Activated CD8-positive, alpha-beta memory T cell treated with anti-CD3 and anti-CD28 coated beads for 1 hour (primary cell): ENCODE data around the gene UBL4A.
A peak's percentile ranks its signal among the peaks of the same experiment; 100 is the strongest.

Experiments
- DNase-seq, 2 donors: peaks; one replicate each; pipeline ENCODE4 v3.0.0-alpha.2; 2020; ENCODE audit warnings: low read depth in 1 of 2; ENCODE audit errors: extremely low read depth in 1 of 2

Gene UBL4A

DNA sequence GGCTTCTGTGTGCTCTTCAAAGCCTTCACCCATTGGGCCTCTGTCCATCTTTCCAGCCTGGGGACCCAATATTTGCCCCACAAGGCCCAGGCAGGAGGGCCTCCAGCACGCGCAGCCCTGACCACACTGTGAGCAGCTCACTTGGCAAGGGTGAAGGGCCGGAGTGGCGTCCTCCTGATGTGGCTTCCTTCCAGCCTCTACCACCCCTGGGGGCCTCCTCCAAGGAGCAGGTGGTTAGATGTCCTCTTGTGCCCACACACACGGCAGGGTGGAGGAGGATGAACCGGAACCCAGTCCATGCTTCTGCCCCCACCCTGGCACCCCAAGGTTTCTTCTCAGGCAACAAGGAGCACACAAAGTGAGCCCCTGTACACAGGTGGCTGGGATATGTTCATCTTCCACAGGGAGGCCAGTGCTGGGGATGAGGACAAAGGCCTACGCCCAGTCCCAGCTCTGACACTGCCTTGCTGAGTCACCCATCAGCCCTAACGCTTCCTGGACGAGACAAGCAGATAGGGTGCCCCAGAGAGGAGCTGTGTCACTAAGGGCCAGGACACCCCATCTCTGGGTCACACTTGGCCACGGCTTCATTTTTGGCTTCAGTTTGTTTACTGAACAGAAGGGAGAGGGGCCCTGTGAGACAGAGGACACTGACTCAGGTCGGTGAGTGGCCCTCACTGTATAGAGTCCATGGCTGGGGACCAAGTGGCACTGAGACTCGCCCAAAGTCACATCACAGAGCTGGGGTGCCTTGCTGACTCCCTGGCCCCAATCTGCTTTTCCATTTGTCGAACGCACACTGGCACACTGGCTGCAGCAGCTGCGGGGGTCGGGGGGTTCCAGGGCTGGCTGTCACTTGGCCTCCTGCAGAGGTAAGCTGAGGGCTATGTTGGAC is 1.9 kb downstream of the UBL4A start:
- DNase-seq: no peak

DNA sequence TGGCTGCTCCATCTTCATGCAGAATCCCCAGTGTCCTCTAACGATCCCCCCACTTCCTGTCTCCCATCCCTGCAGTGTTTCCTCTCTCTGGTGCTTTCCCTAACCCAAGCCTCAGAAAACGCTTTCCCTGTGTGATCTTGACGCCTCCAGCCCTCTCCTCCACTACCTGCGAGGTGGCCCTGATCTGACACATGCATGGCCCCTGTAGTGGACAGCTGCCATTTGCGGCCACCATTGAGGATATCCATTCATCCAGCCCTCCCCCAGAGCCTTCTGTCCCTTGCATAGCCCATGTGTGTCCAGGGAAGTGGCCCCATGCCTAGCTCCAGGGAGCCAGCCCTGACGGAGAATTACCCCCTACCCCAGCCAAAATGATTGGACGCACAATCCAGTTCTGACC is 3.1 kb downstream of the UBL4A start:
- DNase-seq: no peak

DNA sequence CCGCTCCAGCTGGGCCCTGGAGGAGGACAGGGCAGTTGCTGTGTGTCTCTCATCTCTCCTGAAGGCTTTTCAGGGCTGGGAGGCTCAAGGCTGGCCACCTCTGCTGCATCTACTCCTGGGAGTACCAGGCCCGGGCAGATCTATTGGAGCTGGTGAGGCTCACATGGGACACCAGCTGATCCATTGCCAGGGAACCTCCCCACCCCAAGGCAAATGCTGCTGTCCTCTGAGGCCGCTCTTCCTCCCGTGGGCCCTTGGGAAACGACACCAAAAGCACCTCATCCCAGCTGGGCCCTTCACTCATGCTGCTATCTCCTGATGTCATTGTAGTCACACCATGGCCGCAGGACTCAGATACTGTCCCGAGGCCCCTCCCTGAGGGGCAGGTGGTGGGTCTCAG is 3.6 kb downstream of the UBL4A start:
- no peak for DNase-seq

DNA sequence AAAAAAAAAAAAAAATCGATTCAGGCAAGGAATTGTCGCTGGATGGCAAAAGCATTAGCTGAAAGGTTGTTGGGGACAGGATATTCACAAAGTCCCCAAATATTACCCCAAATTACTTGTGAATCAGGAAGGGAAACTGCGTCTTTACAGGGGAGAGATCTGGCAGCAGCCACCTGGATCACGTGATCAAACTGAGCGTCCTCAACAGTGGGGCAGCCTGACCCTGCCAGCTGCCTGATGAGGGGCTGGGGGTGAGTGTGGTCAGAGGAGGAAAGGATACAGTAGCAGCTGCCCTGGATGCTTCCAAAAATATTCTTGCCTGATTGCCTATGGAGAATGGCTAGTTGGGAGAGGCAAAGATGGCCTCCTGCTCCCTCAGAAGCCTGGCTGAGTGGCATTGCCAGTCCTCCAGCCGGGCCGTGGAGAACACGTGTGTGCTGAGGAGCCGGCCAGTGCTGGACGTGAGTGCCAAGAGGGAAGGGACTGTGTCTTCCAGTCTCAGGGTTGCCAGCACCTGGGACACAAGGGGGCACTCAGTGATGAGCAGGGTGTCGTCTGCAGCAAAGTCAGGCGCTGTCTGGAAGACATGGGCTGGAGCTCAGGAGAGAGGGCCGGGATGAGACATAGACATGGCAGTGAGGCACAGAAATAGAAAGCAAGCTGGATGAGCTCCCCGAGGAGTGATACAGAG is 4.4 kb downstream of the UBL4A start:
- DNase-seq: no peak

DNA sequence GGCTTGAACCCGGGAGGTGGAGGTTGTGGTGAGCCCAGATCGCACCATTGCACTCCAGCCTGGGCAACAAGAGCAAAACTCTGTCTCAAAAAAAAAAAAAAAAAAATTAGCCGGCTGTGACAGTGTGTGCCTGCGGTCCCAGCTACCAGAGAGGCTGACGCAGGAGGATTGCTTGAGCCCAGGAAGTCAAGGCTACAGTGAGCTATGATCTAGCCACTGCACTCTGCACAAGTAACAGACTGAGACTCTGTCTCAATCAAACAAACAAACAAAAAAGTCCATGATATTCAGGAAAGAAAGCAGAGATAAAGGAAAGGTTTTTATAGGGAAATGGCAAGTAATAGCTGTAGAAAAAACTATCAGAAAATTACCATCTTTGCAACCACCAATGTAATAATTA is 5.2 kb downstream of the UBL4A start:
- no peak for DNase-seq

DNA sequence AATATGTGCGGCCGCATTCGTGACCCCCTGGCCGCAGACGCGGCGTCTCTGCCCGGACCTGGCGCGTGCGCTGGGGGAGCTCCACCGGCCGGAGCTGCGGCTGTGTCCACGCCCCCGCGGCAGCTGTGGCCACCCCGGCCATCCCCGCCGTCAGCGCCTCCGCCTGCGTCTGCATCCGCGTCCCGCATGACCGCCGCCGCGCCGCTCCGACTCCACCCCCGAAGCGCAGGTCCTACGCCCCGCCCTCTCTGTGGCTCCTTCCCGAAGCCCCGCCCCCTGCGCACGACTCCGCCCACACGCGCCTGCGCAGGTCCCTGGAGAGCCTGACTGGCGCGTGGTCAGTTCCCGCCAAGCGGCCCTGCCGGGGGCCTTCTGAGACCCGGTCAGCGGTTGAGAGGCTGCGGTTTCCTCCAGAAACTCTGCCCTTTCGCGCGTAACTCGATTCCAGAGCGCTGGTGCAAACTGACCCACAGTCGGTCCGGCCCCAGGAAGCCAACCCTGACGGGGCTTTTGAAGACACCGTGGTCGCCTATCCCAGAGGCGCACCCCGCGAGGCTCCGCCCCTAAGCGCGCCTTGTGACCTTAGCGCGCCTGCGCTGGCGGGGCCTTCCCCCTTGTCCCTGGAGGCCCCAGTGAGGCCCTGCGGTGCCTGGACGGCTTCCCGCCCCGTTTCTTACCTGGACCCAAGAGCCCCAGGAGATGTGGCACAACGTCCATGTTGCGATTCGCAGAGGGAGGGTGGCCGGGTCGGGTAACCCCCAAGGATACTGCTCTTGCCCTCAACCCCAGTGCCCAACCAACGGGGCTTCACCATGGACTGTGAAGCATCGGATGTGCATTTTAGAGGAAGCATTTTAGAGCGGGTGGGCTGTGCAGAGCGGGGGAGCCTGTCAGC is 7.4 kb downstream of the UBL4A start, which contains the start of gene LAGE3:
Gene LAGE3 (minus strand): TSS at position 554 of the 895 bp plus-strand sequence. CDS start 366 bp downstream, at position 188.
- peak; percentile 83 to 90 for DNase-seq

DNA sequence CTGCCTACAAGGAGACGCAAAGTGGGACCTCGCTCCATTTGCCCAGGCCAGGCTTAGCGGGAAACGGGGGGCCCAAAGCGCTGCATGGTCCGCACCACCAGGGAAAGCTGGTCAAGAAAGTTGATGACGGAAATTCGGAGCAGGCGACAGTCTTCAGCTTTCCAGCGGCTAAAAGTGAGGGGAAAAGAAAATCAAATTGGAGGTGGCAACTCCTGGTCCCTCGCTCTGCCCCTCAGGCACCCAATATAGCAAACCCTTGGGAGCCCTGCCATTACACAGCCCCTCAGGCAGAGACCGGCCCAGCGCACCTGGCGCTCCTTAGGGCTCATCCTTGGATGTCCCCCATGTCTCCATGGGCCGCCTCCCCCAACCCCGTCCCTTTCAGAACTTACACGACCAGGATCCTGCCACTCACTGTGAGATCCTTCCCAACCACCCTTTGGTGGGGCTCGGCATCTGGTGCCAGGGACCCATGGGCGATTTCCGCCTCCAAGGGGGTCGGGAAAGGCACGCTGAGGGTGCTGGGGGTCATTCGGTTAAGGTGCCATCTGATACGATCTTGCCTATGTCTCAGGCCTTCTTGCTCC is 8.4 kb downstream of the UBL4A start:
- no peak for DNase-seq

DNA sequence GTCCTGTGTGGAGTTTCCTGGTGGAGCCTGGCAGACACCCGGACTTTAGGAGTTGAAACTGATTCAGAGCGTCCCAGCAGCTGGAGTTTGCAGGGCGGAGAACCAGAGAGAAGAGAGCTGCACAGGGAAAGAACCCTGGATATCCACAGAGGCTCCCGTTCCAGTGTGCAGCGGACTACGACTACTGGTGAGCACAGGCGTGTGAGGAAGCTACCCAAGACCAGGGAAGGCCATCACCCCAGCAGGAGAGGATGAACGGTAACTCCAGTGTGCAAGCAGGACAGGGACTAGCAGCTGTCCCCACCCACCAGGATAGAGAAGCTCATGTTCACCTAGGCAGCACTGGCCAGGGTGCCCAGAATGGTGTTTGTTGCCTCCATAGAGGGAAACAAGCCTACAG is 9.6 kb downstream of the UBL4A start:
- DNase-seq: no peak

DNA sequence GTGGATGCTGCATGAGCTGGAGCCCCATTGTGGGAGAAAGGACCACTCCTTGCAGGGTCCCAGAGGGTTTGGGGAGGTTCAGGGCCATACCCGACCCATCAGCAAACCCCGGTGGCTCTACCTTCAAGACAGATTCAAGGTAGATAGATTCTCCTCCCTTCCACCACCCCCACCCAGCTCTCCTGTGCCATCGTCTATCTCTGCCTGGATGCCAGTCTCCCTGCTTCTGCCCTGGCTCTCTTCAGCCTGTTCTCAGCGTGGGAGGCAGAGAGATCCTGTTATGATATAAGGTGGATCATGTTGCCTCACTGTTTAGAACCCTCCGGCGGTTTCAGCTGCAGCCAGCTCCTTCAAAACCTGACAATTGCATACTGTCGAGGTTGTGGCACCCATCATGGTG is 12.7 kb downstream of the UBL4A start:
- no peak for DNase-seq

DNA sequence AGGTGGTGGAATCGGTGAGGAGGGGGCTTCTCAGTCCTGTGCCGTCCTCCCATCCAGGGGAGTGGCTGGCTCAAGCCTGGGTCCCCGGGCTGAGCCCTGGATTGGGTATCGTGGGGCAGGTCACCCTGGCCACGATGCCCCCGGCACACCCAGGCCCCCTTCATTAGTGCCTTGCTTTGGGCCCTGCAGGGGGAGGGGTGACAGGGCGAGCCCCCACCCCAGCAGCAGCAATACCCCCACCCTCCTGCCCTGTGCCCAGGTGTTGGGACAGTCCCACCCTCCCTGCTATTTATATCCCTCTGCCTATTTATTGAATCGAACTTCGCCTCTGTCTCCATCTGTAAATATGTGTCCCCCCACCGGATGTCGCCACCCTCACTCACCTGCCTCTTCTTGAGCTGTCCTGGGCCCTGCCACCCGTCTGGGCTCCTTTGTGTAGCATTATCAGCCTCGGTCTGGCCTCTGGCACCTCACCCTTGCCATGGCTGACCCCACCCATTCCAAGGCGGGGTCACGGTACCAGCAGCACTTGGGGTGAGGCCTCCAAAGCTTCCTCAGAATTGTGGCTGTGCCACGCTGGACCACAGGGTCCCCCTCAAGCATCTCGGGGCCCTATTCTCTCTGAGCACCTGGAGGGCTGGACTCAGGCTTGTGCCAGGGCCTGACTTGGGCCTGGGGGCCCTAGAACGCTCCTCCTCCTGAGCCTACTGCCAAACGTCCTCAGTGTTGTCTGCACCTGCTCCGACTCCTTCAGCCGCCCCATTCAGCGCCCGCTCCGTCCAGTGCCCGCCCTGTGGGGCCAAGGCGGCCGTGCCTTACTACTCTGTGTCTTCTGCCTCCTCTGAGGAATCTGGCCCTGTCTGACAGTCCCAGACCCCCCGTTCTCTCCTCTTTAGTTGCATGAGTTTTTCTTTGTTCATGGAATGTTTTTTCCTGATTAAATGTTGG is 13.5 kb downstream of the UBL4A start:
- no peak for DNase-seq

DNA sequence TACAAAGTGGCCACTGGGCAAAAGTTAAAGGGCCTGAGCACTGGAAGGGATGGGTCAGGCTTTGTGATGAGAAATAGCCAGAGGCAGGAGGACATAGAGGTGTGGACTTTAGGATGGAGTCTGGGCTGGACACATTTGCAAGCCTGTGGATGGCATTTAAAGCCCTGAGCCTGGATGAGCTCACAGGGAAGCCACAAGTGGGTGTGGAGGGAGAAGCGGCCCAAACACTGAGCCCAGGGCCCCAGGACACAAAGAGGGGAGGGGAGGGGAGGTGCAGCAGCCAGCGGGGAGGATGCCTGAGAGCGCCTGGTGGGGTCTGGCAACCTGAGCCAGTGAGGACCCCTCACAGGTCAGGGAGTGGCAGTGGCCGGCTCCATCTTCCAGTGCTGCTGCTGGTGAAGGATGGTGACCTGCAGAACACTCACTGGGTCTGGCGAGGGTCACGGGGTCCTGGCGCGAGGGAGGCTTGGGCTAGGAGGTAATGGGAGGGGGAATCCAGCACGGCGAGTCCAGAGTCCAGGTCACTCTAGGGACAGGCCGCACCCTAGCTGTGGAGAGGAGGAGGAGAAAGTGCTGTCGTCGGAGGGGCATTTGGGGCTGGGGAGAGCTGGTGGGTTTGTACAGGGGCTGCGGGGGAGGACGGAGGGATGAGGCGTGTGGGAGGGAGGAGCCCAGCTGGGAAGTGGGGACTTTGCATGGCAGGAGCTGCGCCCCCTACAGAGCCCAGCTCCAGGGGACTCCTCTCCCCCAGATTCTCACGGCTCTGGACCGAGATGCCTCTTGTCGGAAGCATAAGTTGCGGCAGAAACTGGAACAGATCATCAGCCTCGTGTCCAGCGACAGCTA is 14.4 kb downstream of the UBL4A start:
- DNase-seq: no peak

DNA sequence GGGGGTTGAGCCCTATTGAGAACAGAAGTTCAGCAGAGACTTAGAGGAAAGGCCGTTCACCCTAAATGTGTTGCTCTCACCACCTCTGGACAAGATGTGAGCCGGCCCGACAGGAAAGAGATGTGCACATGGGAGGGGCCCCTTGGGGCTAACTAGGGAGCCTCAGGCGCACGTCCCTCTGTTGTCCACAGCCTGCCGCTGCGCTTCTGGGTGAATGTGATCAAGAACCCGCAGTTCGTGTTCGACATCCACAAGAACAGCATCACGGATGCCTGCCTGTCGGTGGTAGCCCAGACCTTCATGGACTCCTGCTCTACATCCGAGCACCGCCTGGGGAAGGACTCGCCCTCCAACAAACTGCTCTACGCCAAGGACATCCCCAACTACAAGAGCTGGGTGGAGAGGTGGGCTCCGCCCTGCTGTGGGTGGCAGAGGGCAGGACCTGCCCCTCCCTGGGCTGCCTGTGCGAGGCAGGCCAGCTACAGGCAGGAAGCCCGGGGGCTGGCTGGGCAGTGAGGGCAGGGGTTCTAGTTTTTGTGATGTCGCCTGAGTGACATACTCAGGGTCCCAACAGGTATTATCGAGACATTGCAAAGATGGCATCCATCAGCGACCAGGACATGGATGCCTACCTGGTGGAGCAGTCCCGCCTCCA is 15.4 kb downstream of the UBL4A start:
- no peak for DNase-seq

DNA sequence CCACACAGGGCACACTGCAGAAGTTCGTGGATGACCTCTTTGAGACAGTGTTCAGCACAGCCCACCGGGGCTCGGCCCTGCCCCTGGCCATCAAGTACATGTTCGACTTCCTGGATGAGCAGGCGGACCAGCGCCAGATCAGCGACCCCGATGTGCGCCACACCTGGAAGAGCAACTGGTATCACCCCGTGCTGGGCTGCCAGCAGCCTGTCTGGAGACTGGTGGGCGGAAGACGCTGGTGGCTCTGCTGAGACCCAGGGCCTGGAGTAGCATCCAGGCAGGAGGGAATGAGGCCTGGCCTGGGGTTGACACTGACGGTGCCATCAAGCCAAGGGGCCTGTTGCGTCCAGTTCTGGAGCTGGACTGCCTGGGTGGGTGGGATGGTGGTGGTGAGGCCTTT is 16.0 kb downstream of the UBL4A start:
- DNase-seq: no peak

DNA sequence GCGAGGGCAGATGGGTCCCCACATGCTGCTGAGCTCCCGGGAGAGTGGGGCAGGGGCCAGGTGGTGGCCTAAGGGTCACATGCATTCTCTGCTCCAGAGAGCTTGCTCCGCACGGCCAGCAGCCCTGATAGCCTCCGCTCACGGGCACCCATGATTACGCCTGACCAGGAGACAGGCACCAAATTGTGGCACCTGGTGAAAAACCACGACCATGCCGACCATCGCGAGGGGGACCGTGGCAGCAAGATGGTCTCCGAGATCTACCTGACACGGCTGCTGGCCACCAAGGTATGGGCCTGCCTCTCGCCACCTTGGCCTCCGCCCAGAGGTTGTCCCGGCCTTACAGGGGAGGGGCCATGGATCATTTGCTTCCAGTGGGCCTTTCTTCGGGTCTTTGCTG is 16.5 kb downstream of the UBL4A start:
- DNase-seq: no peak

DNA sequence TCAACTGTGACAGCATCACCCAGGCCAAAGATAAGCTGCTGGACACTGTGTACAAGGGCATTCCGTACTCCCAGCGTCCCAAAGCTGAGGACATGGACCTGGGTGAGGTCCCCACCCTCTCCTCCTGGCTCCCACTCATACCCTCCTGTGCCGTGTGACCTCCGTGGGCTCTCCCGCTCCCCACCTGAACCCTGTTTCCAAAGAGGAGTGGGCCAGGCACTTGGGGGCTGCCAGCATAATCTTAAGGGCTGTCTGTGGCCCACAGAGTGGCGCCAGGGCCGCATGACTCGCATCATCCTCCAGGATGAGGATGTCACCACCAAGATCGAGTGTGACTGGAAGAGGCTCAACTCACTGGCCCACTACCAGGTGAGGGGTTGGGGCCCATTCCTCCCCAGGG is 17.3 kb downstream of the UBL4A start:
- DNase-seq: no peak

DNA sequence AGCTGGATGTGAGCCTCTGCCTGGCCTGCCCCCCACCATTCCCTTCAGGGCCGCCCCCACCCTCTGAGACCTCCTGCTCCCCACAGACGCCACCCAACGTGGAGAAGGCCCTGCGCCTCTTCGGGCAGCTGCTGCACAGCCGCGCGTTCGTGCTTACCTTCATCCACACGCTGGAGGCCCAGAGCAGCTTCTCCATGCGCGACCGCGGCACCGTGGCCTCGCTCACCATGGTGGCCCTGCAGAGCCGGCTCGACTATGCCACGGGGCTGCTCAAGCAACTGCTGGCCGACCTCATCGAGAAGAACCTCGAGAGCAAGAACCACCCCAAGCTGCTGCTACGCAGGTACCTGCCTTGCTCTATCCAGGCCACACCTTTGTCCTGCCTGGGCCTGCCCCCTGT is 18.2 kb downstream of the UBL4A start:
- no peak for DNase-seq

DNA sequence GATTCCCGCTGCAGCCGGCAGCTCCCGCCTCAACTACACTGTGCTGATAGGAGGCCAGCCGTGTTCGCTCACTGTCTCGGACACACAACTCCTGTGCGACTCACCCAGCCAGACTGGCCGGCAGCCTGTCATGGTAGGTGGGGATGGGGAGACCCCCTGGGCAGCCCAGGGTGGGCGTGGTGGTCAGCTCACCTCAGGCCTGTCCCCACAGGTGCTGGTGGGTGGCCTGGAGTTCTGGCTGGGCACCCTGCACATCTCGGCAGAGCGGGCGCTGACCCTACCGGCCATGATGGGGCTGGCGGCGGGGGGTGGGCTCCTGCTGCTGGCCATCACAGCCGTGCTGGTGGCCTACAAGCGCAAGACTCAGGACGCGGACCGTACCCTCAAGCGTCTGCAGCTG is 18.9 kb downstream of the UBL4A start:
- DNase-seq: no peak

DNA sequence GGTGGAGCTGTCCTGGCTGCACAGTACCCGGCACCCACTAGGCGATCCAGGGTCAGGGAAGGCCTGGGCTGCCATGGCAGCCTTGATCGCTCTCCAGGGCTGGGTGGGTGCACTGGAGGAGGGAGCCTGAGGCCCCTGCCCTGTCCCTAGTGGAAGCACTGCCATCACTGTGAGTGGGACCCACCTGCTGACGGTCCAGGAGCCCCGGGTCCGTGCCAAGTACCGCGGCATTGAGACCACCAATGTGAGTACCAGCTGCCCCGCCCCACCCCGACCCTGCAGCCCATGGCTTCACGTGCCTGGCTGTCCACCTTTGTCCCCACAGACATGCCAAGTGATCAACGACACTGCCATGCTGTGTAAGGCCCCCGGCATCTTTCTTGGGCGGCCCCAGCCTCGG is 19.5 kb downstream of the UBL4A start:
- DNase-seq: no peak
